Activated CD4-positive, alpha-beta T cell treated with anti-CD3 and anti-CD28 coated beads for 4 hours (primary cell): ENCODE measurements around the gene GET3.
A peak's percentile ranks its signal among the peaks of the same experiment; 100 is the strongest.

Experiments
- DNase-seq, 2 donors: peaks; one replicate each; pipeline ENCODE4 v3.0.0-alpha.2; 2020

GET3 gene

DNA sequence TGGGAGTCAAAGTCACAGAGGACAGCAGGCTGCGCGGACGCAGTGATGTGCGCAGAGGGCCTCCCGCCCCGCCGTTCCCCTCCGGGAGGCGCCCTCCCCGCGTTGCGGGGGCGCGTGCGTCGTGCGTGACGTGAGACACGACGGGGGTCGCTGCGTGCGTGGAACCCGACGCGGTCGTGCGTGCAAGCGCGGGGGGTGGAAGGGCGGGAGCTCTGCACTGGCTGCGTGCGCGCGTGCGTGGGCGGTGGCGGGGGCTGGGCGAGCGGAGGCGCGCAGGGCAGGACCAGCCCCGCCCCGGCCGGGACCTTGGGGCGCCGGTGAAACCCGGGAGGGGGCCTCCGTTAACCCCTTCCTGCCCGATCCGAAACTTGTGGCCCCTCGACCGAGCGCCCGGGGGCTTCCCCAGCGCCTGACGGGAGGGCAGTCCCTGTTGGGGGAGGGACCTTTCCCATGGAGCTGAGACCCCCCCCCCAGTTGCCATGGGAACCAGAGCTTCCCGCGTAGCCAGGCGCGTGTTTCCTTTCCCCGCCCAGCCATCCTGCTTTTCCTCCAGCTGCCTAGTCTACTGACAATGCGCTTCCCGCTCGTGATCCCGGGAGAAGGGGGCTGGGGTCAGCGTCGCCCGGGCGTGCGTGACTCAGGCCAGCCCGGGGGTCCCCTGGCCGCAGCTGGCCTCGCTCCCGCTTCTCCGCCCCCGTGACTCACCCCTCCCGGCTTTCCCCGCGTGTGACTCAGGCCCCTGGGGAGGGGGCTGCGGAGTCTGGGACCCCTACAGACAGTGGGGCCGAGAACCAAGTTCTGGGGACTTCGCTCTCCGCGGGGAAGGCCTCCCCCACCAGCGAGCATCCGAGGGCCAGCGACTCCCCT, 45.4 kb downstream of the GET3 start:
- peak; percentile 94 to 95 for DNase-seq

DNA sequence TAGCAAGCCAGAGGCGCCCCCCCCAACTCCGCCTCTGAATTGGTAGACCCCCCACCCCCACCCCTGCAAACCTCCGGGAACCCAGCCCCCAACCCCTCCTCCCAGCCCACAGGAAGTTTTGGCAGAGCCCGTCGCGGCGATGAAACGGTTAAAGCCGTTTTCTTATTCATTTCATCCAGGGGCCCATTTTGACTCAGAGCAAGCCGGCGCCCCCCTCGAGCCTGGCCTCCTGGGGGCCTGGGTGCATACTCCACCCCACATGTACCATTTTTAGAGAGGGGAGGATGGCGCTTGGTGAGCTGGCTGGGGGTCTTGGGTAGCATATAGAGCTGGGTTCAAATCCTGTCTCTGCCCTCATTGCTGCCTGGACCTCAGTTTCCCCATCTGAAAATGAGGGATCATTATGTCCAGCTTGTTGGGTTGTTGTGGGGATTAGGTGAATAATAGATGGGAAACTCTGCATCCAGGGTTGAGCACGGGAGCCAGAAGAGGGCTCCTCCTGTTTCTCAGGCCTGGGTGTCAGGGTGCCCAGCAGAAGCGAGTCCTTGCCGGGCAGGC, 46.1 kb downstream of the GET3 start:
- no peak for DNase-seq

DNA sequence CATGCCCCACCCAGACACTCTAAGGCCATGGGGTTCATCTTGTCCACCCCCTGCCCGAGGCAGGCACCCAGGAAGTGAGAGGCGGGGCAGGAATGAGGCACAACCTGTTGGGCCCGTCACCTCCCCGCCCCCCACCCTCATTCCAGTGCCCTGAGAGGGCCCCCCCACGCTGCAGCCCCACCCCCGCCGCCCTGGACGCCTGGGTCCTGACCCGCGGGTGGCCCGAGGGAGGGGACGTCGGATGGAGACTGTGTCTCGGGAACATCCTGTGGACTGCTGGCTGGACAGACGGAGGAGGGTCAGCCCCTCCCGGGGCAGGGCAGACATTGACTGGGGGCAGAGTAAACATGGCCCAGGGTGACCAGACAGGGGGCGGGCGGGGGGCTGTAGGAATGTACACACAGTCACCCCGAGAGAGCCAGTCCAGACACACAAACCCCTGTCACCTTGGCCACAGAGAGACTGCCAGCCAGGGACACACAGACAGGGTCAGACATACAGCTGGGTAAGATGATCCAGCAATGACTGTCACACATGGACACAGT, 46.6 kb downstream of the GET3 start:
- DNase-seq, result no peak

DNA sequence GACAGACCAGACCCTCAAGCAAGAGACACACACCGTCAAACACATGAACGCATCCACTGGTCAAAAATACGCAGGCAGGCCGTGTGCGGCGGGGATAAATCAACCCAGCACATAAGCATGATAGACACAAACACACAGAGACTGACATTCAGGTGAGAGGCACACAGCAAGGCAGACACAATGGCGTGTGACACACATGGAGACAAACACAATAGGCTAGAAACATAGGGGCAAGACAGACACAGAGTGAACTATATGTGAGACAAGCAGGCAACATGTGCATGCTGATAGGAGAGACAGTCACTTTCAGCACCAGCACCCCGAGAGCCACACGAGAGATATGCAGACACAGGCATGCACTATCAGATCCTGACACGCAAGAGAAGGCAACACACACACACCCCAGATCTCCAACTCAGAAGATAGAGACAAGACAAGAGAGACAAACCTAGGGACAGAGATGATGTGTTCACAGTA, 47.1 kb downstream of the GET3 start:
- DNase-seq, result no peak

DNA sequence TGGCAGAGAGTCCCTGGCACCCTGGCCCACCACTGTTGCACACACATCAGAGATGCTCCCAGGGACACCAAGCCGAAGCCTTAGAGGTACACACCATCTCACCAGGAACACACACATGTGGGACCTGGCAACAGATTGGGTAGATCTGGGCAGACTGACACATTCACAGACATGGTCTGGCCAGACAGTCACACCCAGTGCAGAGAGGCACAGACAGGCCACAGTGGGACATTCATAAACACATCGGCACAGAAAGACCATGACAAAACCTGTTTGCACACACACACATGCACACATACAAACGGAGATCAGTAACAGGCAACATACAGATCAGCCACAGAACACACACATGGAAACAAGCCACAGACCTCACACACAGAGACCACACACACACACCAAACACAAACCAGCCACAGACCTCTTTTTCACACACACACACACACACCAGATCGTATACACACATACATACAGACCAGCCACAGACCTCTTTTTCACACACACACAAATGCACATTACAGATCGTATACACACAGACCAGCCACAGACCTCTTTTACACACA, 47.7 kb downstream of the GET3 start:
- DNase-seq, result no peak

DNA sequence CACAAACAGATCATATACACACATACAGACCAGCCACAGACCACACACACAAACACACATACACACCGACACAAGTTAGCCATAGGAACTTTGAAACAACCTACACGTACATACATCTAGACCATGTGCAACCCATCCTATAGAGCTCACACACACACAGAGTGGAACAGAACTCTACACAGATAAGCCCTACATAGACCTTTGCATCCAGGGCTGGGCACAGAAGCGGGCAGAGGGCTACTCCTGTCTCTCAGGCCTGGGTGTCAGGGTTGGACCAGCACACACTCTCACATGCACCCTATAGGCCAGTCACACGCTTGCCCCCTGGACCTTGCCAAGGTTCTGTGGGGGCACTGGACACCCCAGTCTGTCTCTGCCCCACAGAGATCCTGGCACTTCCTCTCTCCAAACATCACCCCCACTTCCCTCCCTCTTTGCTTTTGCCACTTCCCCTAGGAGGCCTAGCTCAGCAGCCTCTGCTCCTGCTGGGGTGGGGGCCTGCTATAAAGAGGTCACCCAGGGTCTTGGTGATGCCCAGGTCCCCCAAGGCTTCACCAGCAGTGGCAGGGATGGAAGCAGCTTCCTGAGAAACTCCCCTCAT, 48.2 kb downstream of the GET3 start:
- no peak for DNase-seq

DNA sequence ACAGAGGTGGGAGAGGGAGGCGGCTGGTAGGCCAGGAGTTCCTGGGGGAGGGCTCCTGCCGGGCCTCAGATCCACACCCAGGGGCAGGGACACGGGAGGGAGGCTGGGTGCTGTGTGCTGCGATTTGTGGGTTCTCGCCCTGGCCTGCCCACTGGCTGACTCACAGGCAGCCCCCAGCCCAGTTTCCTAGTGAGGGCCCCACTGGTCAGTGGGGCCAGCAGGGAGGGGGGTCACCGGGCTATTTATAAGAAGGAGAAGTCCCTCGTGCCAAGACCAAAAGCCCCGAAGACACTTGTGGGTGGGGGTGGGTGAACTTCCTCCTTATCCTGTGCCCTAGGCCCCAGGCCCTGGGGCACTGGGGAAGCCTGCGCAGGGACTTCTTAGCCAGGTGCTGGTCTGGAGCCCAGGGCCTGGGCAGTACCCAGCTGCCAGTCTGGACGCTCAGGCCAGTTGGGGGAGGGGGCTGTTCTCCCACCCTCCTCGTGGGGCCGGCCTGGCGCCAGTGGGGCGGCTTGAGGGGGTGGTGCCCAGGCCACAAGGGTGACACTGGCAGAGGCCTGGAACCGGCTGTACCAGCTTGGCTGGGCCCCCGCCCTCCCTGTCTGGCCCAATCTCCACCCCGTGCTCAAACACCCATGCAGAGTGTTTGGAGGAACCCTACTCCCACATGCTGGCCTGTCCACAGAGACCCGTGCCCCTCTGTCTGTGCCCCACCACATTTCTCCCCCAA, 49.0 kb downstream of the GET3 start:
- no peak for DNase-seq

DNA sequence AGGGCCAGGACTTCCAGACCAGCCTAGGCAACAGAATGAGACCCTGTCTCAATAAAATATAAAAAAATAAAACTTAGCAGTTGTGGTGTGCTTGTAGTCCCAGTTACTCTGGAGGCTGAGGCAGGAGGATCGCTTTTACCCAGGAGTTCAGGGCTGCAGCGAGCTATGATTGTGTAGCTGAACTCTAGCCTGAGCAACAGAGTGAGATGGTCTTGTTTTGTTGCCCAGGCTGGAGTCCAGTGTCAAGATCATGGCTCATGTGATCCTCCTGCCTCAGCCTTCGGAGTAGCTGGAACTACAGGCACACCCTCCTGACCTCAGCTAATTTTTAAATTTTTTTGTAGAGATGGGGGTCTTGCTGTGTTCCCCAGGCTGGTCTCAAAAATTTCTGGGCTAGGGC, 49.7 kb downstream of the GET3 start:
- no peak for DNase-seq

DNA sequence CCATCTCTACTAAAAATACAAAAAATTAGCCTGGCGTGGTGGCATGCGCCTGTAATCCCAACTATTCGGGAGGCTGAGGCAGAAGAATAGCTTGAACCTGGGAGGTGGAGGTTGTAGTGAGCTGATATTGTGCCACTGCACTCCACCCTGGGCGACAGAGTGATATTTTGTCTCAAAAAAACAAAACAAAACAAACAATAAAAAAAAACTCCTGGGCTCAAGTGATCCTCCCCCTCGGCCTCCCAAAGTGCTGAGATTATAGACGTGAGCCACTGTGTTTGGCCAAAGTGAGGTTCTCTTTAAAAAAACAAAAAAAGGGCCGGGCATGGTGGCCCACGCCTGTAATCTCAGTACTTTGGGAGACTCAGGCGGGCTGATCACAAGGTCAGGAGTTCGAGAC, 50.2 kb downstream of the GET3 start:
- DNase-seq, result no peak

DNA sequence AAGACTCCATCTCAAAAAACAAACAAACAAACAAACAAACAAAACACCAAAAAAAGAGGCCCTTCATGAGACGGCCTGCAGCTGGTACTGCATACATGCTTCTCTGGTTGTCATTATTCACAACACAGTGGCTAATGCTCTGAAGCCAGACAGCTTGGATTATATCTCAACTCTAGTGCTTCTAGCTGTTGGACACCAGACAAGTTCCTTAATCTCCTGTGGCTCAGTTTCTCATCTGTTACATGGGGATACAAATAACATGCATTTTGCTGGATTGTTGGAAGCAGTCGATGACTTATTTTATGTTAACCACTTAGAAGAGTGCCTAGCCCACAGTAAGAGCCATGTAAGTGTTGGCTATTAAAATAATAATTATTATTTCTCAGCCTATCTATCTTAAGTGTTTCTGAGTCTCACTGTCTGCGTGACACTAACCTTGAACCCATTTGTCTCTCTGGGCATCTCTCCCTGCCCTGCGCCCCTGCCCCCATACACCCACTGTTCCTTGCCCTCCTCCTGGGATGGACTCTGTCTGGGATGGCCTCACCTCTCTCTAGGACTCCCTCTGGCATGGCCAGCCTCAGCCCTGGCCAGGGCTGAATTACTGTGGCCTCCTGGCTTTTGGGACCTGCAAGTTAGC, 50.9 kb downstream of the GET3 start:
- DNase-seq, result no peak

DNA sequence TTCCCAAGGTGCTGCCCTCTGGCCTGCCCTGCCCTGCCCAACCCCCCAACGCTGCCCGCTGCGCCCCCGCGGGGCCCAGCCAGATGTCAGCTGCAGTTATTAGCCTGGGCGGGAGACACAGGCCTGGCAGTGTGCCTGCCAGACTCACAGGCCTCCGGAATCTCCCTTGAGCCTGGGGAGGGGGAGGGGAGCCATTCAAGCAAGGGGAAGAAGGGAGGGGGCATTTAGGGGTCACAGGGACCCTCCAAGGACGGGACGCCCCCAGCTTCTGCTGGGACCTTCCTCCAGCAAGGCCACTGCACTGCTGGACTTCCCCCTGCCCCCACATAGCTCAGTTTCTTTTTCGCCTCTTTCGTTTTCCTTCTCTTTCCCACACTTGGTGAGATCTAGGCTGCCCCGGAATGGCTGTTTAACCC, 51.4 kb downstream of the GET3 start:
- peak in 1 of 2 donors; percentile 39 for DNase-seq

DNA sequence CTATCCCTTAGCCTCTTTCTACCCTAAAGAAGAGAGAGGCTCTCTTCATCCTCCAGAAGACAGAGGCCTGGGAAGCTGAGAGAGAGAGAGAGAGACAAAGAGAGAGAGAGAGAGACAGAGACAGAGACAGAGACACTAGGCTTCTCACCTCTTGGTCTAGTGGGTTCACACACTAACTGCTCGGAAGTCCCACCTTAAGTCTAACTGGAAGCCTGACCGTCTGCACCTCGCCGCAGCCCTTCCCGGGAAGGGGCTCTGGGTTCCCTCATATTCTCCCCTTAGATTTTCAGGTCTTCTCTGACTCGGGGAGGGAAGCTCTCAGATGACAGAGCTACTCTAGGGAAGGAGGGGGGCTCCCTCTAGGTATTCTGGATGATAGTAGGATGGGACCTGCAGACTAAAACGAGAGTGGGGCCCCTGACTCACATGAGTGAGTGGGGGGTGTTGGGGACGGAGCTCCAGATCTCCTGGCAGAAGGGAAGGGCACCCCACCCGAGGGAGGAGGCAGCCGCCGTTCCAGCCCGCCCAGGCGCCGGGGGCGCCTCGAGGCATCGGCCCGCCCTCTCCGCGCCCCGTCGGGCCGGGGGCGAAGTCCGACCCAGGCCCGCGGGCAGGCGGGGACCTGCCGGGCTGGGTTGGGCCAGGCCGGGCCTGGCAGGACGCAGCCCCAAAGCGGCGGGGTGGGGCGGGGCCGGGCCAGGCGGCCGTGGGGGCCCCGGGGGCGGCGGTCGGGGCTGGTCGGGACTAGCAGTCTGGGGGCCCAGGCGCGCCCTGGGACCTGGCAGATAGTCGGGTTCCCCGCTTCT, 52.0 kb downstream of the GET3 start:
- no peak for DNase-seq

DNA sequence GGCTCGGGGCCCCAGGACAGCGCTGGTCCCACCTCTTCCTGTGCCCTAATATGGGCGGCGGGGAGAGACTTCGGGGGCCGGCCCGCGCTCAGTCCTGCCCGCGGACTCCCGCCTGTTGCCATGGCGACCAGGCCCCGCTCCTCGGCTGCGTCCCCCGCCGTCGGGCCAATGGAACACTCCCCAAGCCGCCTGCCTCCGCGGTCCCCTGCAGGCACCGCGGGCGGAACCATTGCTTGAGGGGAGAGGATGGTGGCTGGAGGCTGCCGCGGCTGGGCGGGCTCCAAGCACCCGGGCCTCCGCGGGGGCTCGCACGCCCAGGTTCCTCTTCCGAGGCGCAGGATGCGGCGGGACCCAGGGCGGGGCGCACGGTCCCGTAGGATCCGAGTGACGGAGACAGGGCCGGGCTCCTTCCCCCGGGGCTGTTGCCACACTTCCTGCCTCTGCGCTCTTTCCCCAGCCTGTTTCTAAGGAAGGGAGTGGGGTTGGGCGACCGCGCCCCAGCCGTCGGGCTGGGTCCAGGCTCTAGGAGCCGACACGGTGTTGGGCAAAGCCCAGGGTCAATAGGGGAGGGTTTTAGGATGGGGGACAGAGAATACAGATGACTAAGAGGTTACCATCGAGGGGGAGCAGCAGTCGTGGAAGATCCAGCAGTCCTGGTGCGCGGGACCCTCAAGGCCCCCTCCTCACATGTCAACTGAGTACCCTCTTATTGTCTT, 52.8 kb downstream of the GET3 start:
- peak; percentile 78 to 88 for DNase-seq

DNA sequence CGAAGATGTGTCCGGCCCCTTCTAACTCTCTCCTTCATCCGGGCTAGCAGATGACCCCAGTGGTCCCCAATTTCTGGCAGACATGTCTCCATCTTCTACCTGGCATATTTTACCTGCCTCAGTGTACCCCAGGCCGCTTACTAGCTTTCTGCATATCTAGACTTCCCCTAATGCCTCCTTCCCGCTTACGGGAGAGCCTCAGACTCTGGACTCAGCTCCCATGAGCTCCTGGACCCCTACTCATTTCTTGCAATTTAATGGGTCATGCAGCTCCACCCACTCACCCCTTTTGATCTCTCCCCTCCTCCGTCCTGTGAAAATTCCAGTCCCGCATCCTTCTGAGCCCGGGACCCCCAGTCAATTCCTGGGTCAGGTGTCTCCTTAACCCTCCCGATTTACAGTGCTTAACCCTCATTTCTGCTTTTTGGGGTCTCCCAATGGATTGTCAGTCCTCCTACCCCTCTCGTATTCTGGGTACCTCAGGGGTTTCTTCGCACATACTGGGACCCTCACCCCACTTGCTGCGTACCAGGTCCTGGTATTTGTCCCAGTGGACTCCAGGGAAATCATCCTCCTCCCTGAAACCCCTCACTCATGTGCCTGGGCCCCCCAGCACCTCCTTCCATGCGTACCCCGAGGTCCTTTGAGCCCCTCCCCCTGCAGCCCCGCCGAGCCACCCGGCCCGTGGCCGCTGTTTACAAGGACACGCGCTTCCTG, 53.5 kb downstream of the GET3 start:
- no peak for DNase-seq

DNA sequence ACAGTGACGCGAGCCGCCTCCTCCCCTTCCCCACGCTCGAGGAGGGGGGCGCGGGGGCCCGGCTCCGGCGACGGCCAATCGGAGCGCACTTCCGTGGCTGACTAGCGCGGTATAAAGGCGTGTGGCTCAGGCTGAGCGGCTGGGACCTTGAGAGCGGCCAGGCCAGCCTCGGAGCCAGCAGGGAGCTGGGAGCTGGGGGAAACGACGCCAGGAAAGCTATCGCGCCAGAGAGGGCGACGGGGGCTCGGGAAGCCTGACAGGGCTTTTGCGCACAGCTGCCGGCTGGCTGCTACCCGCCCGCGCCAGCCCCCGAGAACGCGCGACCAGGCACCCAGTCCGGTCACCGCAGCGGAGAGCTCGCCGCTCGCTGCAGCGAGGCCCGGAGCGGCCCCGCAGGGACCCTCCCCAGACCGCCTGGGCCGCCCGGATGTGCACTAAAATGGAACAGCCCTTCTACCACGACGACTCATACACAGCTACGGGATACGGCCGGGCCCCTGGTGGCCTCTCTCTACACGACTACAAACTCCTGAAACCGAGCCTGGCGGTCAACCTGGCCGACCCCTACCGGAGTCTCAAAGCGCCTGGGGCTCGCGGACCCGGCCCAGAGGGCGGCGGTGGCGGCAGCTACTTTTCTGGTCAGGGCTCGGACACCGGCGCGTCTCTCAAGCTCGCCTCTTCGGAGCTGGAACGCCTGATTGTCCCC, 54.2 kb downstream of the GET3 start, which contains the start of gene JUNB:
Gene JUNB (plus strand): TSS at position 142 of the 706 bp plus-strand sequence. CDS start 286 bp downstream, at position 428.
- peak; percentile 98 for DNase-seq

DNA sequence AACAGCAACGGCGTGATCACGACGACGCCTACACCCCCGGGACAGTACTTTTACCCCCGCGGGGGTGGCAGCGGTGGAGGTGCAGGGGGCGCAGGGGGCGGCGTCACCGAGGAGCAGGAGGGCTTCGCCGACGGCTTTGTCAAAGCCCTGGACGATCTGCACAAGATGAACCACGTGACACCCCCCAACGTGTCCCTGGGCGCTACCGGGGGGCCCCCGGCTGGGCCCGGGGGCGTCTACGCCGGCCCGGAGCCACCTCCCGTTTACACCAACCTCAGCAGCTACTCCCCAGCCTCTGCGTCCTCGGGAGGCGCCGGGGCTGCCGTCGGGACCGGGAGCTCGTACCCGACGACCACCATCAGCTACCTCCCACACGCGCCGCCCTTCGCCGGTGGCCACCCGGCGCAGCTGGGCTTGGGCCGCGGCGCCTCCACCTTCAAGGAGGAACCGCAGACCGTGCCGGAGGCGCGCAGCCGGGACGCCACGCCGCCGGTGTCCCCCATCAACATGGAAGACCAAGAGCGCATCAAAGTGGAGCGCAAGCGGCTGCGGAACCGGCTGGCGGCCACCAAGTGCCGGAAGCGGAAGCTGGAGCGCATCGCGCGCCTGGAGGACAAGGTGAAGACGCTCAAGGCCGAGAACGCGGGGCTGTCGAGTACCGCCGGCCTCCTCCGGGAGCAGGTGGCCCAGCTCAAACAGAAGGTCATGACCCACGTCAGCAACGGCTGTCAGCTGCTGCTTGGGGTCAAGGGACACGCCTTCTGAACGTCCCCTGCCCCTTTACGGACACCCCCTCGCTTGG, 55.0 kb downstream of the GET3 start:
- peak; percentile 69 to 80 for DNase-seq

DNA sequence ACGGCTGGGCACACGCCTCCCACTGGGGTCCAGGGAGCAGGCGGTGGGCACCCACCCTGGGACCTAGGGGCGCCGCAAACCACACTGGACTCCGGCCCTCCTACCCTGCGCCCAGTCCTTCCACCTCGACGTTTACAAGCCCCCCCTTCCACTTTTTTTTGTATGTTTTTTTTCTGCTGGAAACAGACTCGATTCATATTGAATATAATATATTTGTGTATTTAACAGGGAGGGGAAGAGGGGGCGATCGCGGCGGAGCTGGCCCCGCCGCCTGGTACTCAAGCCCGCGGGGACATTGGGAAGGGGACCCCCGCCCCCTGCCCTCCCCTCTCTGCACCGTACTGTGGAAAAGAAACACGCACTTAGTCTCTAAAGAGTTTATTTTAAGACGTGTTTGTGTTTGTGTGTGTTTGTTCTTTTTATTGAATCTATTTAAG, 55.6 kb downstream of the GET3 start:
- no peak for DNase-seq
